Suppressor macrophage treated with lipopolysaccharide for 1 hour (primary cell): ENCODE measurements around the gene FECH.
"Not testable (repeated sequence)": the region's sequence is repeated elsewhere in the genome, so short reads cannot be mapped to it uniquely, and the experiment has no call there.

ENCODE experiments used
- DNase-seq, 3 donors: peaks; one replicate each; pipeline ENCODE4 v3.0.0-alpha.2; 2020 to 2022

FECH gene, protein sequence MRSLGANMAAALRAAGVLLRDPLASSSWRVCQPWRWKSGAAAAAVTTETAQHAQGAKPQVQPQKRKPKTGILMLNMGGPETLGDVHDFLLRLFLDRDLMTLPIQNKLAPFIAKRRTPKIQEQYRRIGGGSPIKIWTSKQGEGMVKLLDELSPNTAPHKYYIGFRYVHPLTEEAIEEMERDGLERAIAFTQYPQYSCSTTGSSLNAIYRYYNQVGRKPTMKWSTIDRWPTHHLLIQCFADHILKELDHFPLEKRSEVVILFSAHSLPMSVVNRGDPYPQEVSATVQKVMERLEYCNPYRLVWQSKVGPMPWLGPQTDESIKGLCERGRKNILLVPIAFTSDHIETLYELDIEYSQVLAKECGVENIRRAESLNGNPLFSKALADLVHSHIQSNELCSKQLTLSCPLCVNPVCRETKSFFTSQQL

DNA sequence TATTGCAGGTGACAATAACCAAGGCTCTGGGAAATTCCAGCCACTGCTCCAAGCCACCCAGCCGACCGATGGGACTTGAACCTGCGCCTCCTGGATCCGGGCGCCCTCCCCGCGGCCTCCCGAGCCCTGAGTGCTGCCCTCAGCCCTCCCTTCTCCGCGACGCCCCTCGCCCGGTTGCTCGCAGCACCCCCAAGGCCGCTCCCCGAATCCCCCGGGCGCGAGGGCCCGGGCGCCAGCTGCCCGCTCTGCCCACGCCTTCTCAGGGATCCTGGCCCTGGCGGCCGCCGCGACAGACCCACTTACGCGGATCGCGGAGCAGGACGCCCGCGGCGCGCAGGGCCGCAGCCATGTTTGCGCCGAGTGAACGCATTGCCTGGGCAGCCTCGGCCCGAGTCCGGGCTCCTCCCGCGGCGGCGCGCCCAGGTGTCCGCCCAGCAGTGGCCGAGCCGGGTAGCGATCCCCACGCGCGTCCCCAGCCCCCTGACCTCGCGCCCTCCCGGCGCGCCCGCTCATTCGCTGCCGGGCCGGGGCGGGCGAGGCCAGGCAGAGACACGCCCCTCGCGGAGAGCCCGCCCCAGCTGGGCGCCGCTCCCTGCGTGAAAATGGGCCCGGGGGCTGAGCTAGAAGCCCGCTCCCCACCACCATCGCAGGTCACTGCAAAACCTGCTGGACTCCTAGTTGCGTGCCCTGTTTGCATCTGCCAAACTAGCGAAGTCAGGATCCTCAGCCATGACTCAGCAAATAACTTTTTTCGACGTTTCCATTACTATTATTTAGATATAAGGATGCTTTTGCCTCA, at the start of gene FECH:
FECH (minus strand) TSS at position 452 of the 799 bp plus-strand sequence; CDS start at position 370, 82 bp downstream.
- peak; percentile 75 to 92 (median 83) for DNase-seq

DNA sequence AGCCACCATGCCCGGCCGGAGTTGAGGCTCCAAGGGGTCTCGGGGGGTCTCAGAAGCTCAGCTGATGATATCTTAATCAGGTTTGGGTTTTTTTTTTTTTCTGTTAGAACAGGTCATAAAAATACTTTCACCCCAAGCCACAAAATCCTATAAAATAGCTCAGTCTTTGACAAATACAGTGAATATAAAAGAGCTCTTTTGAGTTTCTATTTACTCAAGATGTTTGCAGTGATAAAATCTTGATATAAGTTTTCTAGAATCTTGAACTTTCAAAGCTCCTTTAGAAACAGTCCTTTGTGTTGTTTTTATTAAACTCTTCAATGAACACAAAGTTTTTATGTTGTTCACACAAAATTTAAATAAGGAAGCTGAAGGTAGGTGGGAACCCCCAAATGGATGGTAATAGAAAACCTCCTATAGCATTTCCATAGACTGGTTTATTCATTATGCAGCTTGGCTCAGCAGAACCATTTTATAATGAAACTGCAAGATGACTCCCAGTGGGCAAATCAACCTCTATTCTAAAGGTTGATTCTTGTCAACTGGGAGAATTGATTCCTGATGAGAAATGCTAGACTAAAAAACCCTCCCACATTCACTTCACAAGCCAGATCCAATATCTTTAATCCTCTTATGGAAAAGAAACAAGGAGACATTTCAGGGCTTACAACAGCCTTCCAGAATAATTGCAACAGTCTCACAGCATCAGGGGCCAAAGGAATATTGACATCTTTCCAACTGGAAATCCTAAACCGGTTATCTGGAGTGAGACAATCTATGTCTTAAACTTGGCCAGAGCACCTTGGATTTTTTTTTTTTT, 48.7 kb upstream of the FECH start:
- no peak for DNase-seq

- DNase-seq = no peak
These were observed 45.2 kb upstream of the FECH start for GRCh38 chr18:57631697-57632096.

GRCh38 chr18:57630754-57631595, 44.5 kb upstream of the FECH start:
- peak in 1 of 3 donors; percentile 48 for DNase-seq

- peak; percentile 97 to 99 (median 98) for DNase-seq
These were observed 43.7 kb upstream of the FECH start for GRCh38 chr18:57630002-57630753.

- DNase-seq = no peak
These were observed 42.9 kb upstream of the FECH start for GRCh38 chr18:57629422-57629821.

GRCh38 chr18:57627488-57627887, 41.0 kb upstream of the FECH start:
- DNase-seq = no peak

DNA sequence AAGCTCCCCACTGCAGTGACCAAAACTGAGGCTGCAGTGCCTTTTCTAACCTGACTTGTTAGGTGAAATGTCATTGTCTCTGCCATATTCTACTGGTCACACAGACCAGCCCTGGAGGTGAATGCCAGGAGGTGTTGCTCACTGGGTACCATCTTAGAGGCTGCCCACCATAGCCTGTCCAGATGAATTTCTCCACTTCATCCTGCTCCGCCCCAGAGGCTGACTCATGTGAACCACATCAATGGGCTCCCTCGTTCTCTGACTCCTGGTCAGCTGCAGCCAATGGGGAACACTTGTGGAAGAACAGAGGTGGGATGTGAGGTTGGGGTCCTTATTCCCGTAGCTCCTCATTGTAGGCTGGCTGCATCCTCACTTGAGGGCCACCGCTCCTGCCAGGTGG, 38.5 kb upstream of the FECH start:
- DNase-seq = no peak

DNA sequence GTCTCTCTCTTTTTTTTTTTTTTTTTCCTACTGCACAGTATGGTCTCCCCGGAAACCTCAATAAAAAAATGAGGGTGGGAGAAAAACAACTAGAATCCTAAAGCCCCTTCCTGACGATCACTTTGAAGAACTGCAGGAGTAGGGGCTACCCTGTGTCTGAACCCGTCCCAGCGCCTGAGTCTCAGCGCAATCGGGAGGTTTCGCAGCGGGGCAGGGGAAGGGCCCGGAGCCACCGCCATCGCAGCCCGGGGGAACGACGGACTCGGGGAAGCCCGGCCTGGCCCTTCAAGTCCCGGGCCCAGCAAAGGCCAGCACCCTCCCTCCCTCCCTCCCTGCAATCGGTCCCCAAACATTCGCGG, 34.7 kb upstream of the FECH start:
- DNase-seq = peak in 2 of 3 donors; percentile 34 to 53

- no peak for DNase-seq
These were observed 33.4 kb upstream of the FECH start for GRCh38 chr18:57619876-57620275.

- DNase-seq = peak; percentile 28 to 46 (median 44)
These were observed 32.4 kb upstream of the FECH start for GRCh38 chr18:57618910-57619309.

DNA sequence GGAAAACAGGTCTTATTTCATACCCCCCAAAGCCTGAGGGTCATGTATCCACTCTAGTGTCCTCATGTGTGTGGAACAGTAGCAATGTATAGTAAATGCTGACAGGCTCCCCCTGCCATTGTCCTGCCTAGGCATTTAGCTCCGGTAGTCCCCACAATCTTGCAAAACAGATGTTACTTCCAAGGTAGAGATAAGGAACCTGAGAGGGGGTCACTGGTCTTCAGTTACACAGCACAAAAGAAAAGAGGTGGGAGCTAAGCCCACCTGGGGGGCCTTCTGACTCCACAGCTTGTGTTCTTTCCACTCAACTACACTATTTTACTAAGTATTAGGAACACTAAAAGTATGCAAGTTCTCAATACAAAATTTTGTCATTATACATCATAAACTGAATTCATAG, 17.4 kb upstream of the FECH start:
- no peak for DNase-seq

DNA sequence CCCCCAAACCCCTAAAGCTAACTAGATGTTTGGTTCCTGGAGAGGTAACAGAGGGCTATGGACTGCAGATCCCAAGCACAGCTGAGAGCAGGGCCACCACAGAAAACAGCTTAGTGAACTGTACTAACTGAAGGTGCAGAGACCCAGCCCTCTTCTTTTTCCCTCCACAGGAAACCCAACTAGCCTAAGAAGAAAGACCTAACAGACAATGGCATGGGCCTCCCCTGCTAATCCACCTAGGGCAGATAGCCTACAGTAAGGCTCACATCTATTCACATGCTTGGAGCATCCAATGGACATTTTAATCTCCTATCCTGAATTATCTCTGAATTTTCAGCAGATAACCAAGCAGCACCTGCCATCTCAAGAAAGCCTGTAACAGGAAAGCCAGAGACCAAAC, 8.8 kb upstream of the FECH start:
- no peak for DNase-seq

- not testable (repeated sequence) for DNase-seq
These were observed 6.2 kb upstream of the FECH start for GRCh38 chr18:57592716-57593115.

GRCh38 chr18:57589161-57589560, 2.7 kb upstream of the FECH start:
- no peak for DNase-seq

DNA sequence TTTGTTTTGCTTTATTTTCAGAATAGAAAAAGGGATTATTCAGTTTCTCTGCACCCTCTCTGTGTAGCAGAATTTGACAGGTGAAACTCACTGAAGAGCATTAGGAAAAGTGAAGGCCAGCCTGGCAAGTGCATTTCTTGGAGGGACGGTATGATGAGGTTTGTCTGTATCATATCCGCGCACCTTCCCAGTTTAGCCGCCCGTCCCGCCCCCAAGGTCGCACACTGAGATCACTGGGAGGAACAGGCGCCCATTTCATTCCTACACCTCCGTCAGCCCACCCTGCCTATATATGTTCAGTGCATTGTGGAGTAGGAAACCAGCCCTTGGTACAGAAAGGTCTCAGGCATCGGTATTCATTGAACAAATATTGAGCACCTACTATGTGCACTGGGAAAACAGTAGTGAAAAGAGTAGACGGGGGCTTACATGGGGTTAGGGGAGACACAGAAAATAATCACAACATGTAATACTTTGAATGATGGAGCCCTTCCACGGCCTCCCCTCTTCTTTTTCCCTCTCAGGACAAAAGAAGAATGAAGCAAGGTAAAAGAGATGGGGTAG, 678 bp upstream of the FECH start:
- no peak for DNase-seq

GRCh38 chr18:57585855-57586250, 649 bp downstream of the FECH start:
- no peak for DNase-seq

DNA sequence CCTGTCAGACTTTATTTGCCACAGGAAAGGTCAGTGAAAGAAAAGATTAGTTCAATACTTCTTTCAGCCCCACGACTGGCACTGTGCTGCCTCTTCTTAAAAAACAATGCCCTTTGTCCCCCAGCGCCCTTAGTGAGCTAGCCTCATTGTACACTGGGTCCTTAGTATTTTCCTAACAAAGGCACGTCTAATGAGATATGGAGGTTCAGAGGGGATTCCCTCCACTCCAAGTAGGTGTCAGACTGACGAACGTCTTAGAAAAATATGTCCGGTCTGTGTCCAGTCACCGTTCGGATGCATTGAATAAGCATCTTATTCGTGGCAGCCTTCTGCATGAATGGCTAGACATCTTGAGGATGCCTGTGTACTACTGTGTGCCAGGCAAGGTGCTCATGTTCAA, 1.1 kb downstream of the FECH start:
- no peak for DNase-seq

- DNase-seq = no peak
These were observed 2.1 kb downstream of the FECH start for GRCh38 chr18:57584444-57584843.

DNA sequence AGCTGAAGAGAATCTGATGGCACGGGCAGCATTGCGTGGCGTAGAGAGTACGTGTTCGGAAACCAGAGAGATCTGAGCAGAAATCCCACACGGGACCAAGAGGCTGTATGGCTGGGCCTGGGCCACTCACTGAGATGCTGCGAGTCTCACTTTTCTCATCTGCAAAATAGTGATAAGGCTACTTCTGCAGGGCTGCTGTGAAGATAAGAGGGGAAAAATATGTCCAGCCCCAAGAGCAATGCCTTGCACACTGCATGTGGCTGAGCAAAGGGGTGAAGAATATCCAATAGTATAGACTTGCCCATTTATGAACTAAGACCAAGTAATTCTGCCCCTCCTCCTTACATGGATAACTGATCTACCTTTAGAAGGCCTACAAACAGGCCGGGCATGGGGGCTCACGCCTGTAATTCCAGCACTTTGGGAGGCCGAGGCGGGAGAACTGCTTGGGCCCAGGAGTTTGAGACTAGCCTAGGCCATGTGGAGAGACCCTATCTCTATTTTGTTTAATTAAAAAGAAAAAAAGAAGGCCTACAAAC, 3.1 kb downstream of the FECH start:
- no peak for DNase-seq
